Measurements from ENCODE around the gene EPN3. TPM values are rescaled to one million over a fixed set of nuclear protein-coding genes. Genes with fewer than 3 reads are reported as not detected.
A peak's percentile ranks its signal among the peaks of the same experiment; 100 is the strongest.

Gene EPN3
- total RNA-seq, 1 experiment from 2014 or later: 17.8 TPM

DNA sequence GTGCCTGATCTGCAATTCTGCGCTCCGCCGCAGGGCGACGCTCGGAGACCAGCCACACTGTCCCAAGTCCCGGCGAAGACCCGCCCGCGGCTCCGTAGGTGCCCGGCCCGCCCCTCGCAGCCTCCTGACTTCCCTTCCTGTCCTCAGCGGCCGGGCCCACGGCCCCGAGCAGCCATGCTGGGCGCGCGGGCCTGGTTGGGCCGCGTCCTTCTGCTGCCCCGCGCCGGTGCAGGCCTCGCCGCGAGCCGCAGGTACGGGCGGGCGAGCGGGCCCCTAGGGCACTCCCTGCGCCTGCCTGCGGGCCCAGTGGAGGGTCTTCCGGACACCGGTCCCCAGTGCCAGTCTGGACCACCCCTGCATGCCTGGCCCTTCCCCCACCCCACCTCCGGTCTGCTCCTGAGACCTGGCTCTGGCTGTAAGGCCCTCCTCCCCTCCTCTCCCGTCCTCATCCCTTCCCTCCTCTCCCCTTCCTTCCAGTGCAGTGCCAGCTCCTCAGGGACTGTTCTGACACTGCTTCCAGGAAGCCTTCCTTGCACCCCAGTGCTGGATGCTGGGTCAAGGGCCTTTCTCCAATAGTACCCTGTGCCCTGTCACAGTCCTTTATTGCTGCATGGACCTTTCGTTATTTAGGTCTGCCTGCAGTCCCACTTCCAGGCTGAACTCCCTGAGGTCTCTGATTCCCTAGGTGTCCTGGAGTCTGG, 14.7 kb downstream of the EPN3 start, which contains the start of gene SPATA20 (continued):
- peak; percentile 95 for TF ChIP-seq POLR2AphosphoS5 (IDR thresholded peaks at IDR 0.05; ENCODE audit: low read depth, low read length)
- TF ChIP-seq POLR2A (IDR thresholded peaks at IDR 0.05; ENCODE audit: borderline replicate concordance, extremely low read depth, insufficient read depth, insufficient read length): peak; percentile 79
- TF ChIP-seq ZNF274 (IDR thresholded peaks at IDR 0.05; ENCODE audit: low read depth, low read length): no peak
- TF ChIP-seq EZH2 (IDR thresholded peaks at IDR 0.05): no peak

DNA sequence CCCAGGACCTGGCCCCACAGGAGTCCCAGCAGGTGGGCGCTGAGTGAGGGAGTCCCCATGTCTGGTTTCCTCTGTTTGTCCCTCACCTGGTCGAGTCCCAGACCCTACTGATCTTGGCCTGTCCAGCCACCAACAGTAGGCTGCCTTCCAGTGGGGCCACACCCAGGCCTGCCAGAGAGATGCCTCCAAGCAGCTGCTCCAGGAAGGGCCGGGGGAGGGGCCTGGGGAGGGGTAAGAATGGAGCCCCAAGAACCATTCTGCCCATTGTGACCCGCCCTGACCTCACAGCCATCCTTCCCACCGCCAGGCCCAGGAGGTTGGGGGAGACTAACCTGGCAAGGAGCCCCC, 15.2 kb downstream of the EPN3 start:
- ChIA-PET POLR2A (no interaction called here), CTCF (interaction anchor here (1.0 to 2.1 kb wide), 5 partner anchors 78 to 294 kb away, joined by 3 to 19 read pairs (median 4); no protein-coding TSS in a partner anchor), RAD21 (ENCODE audit: low non-redundant PET in 1 of 2, low total read pairs in 2 of 2, uncharacterized antibody in 2 of 2, unreplicated experiment in 2 of 2) (interaction anchor here (0.7 to 2.1 kb wide), 4 partner anchors 12 to 82 kb away, joined by 5 to 12 read pairs (median 9); no protein-coding TSS in a partner anchor)
- Histone ChIP-seq H3K4me1 (ENCODE audit: control insufficient read depth in 1 of 2, insufficient read depth in 2 of 2, low read length in 2 of 2) (peaks cover 24 to 53% of the 10 kb centered on the region in 2 experiments), H3K79me2 (ENCODE audit: insufficient read depth, low read length) (no peaks in the 10 kb centered on the region; the same call in 1 of the 2 replicates), H2AFZ (ENCODE audit: low read depth, low read length, poor library complexity, severe bottlenecking) (no peak overlapping the region), H3K4me2 (ENCODE audit: low read length) (peak overlapping the region; percentile 99), H3K9me2 (ENCODE audit: insufficient read depth) (no peaks in the 10 kb centered on the region), H3K4me3 (replicated peaks in 1 of 2; ENCODE audit: low read depth in 1 of 2, low read length in 2 of 2) (peak overlapping the region; percentile 65 to 85), H3K9ac (ENCODE audit: low read length) (peak overlapping the region; percentile 86), H3K9me3 (ENCODE audit: control insufficient read depth in 1 of 2, insufficient read depth in 1 of 2, low read depth in 1 of 2, low read length in 2 of 2) (no peaks in the 10 kb centered on the region), H3K36me3 (ENCODE audit: control insufficient read depth in 1 of 2, insufficient read depth in 2 of 2, low read length in 2 of 2) (no peaks in the 10 kb centered on the region), H3K27ac (ENCODE audit: low read depth, low read length) (peak overlapping the region; percentile 75), H3K27me3 (ENCODE audit: insufficient read depth, low read length) (no peaks in the 10 kb centered on the region), H4K20me1 (ENCODE audit: insufficient read depth) (no peaks in the 10 kb centered on the region)
- intact Hi-C loops (cut with micrococcal nuclease): loop anchor here (1.0 to 10.0 kb wide), 7 partner anchors 65 to 607 kb away; partner anchors contain the start of gene NME1
- peak; percentile 49; the same call in 1 of the 2 replicates for TF ChIP-seq POLR2AphosphoS5 (IDR thresholded peaks at IDR 0.05; ENCODE audit: low read depth, low read length)
- no peak for TF ChIP-seq ZBTB33 (IDR thresholded peaks at IDR 0.05; ENCODE audit: extremely low read depth, insufficient replicate concordance, low read length)
- no peak for TF ChIP-seq JUND (IDR thresholded peaks at IDR 0.05)
- TF ChIP-seq, protein P1, sequence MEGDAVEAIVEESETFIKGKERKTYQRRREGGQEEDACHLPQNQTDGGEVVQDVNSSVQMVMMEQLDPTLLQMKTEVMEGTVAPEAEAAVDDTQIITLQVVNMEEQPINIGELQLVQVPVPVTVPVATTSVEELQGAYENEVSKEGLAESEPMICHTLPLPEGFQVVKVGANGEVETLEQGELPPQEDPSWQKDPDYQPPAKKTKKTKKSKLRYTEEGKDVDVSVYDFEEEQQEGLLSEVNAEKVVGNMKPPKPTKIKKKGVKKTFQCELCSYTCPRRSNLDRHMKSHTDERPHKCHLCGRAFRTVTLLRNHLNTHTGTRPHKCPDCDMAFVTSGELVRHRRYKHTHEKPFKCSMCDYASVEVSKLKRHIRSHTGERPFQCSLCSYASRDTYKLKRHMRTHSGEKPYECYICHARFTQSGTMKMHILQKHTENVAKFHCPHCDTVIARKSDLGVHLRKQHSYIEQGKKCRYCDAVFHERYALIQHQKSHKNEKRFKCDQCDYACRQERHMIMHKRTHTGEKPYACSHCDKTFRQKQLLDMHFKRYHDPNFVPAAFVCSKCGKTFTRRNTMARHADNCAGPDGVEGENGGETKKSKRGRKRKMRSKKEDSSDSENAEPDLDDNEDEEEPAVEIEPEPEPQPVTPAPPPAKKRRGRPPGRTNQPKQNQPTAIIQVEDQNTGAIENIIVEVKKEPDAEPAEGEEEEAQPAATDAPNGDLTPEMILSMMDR (IDR thresholded peaks at IDR 0.05 in 2 of 3, conservative IDR thresholded peaks at IDR 0.05 in 1 of 3; ENCODE audit: borderline replicate concordance in 1 of 3, insufficient read depth in 1 of 3, low read depth in 2 of 3, low read length in 2 of 3): no peak
- no peak for DNase-seq (ENCODE audit: low read depth, low spot score)
- BruUV-seq (replicated peaks): no TSS peak
- peak; percentile 16 for ATAC-seq
